Astrocyte (in vitro differentiated cells and primary cell): Measurements from ENCODE around the gene C4orf54. TPM values are rescaled to one million over a fixed set of nuclear protein-coding genes. Genes with fewer than 3 reads are reported as not detected.

ENCODE experiments used
- DNase-seq: peaks from one replicate; pipeline ENCODE4 v3.0.0-alpha.2; 2010; ENCODE audit warnings: low read depth
- FAIRE-seq: peaks from 2 replicates; lab custom pipeline; 2011; peaks lifted over from hg19 to GRCh38; lab: Jason Lieb, UNC
- H2AFZ ChIP-seq: 2 replicates; pipeline ENCODE4 v1.6.0; 2012; ENCODE audit warnings: low read depth, low read length, inconsistent platforms
- H3K27ac ChIP-seq: 2 replicates; pipeline ENCODE4 v1.5.1; 2011; ENCODE audit warnings: low read depth, low read length, inconsistent platforms
- H3K27me3 ChIP-seq: 2 replicates; pipeline ENCODE4 v1.6.0; 2011; ENCODE audit warnings: low read length, inconsistent platforms; ENCODE audit not compliant: insufficient read depth
- H3K36me3 ChIP-seq: 2 replicates; pipeline ENCODE4 v1.5.1; 2011; ENCODE audit warnings: low read length, inconsistent platforms; ENCODE audit not compliant: insufficient read depth
- H3K4me1 ChIP-seq: 2 replicates; pipeline ENCODE4 v1.5.1; 2011; ENCODE audit warnings: low read length, inconsistent platforms; ENCODE audit not compliant: insufficient read depth
- H3K4me2 ChIP-seq: 2 replicates; pipeline ENCODE4 v1.6.0; 2012; ENCODE audit warnings: low read length, inconsistent platforms
- H3K4me3 ChIP-seq: 2 replicates; pipeline ENCODE4 v1.5.1; 2011; ENCODE audit warnings: low read depth, mild to moderate bottlenecking, low read length, inconsistent platforms; ENCODE audit not compliant: insufficient read depth
- H3K79me2 ChIP-seq: 2 replicates; pipeline ENCODE4 v1.6.0; 2012; ENCODE audit warnings: mild to moderate bottlenecking, low read length, inconsistent platforms; ENCODE audit not compliant: insufficient read depth
- H3K9ac ChIP-seq: 2 replicates; pipeline ENCODE4 v1.6.0; 2012; ENCODE audit warnings: mild to moderate bottlenecking, low read length, inconsistent platforms
- H3K9me3 ChIP-seq: 2 replicates; pipeline ENCODE4 v1.5.1; 2012; ENCODE audit warnings: low read depth, mild to moderate bottlenecking, low read length, inconsistent platforms; ENCODE audit not compliant: insufficient read depth
- H4K20me1 ChIP-seq: 2 replicates; pipeline ENCODE4 v1.6.0; 2012; ENCODE audit warnings: low read length, inconsistent platforms; ENCODE audit not compliant: insufficient read depth
- H3K27ac Mint-ChIP-seq: one replicate; pipeline ENCODE4 v1.8.0; 2021; ENCODE audit warnings: mild to moderate bottlenecking, mixed read lengths; ENCODE audit not compliant: unreplicated experiment
- H3K27me3 Mint-ChIP-seq: one replicate; pipeline ENCODE4 v1.8.0; 2021; ENCODE audit warnings: low read depth, mixed read lengths; ENCODE audit not compliant: unreplicated experiment
- H3K36me3 Mint-ChIP-seq: one replicate; pipeline ENCODE4 v1.8.0; 2021; ENCODE audit warnings: low read depth, mixed read lengths; ENCODE audit not compliant: unreplicated experiment
- H3K4me1 Mint-ChIP-seq: one replicate; pipeline ENCODE4 v1.8.0; 2021; ENCODE audit warnings: low read depth, mixed read lengths; ENCODE audit not compliant: unreplicated experiment
- H3K4me3 Mint-ChIP-seq: one replicate; pipeline ENCODE4 v1.8.0; 2021; ENCODE audit warnings: mild to moderate bottlenecking, moderate library complexity, mixed read lengths; ENCODE audit not compliant: unreplicated experiment
- H3K9me3 Mint-ChIP-seq: one replicate; pipeline ENCODE4 v1.8.0; 2021; ENCODE audit warnings: mild to moderate bottlenecking, mixed read lengths; ENCODE audit not compliant: unreplicated experiment
- CTCF ChIP-seq: IDR thresholded peaks from 2 replicates; pipeline ENCODE4 v1.5.1; 2011; ENCODE audit warnings: low read depth, mild to moderate bottlenecking, inconsistent platforms, low read length, moderate library complexity; ENCODE audit not compliant: insufficient read depth
- EZH2 ChIP-seq: IDR thresholded peaks from 2 replicates; pipeline ENCODE4 v1.6.1; 2012; ENCODE audit warnings: mild to moderate bottlenecking, low read length, inconsistent platforms; ENCODE audit not compliant: insufficient read depth
- total RNA-seq: library from RNA; stranded (reverse); gene quantifications from 2 replicates; pipeline ENCODE4 v1.2.1, GENCODE V29; 2021

Gene C4orf54
- total RNA-seq, 1 donor from 2014 or later, result not detected

- Histone ChIP-seq H3K9me3 (peaks cover 2% of the 10 kb centered on the region), H3K79me2 (no peaks in the 10 kb centered on the region), H4K20me1 (no peaks in the 10 kb centered on the region), H3K4me3 (no peak overlapping the region), H3K9ac (no peak overlapping the region), H3K36me3 (no peaks in the 10 kb centered on the region), H3K4me1 (no peaks in the 10 kb centered on the region), H3K27me3 (no peaks in the 10 kb centered on the region), H2AFZ (no peak overlapping the region), H3K4me2 (no peak overlapping the region), H3K27ac (no peak overlapping the region)
- TF ChIP-seq CTCF (no peak), EZH2 (no peak)
- FAIRE-seq (no peak), DNase-seq (no peak)
- no peaks in the 10 kb centered on the region for H3K4me1 Mint-ChIP-seq
- H3K4me3 Mint-ChIP-seq, result no peak overlapping the region
- H3K27ac Mint-ChIP-seq, result no peak overlapping the region
- H3K9me3 Mint-ChIP-seq, result no peaks in the 10 kb centered on the region
- no peaks in the 10 kb centered on the region for H3K36me3 Mint-ChIP-seq
- no peaks in the 10 kb centered on the region for H3K27me3 Mint-ChIP-seq
Observed at GRCh38 chr4:99665983-99666382, 8.4 kb upstream of the C4orf54 start.

GRCh38 chr4:99664716-99665115 is 7.1 kb upstream of the C4orf54 start:
- Histone ChIP-seq H2AFZ (no peak overlapping the region), H3K4me2 (no peak overlapping the region)
- no peaks in the 10 kb centered on the region for H3K9me3 Mint-ChIP-seq

More at GRCh38 chr4:99664716-99665115, 7.1 kb upstream of the C4orf54 start:
- Mint-ChIP-seq H3K4me3 (no peak overlapping the region), H3K36me3 (no peaks in the 10 kb centered on the region), H3K4me1 (no peaks in the 10 kb centered on the region), H3K27me3 (no peaks in the 10 kb centered on the region), H3K27ac (no peak overlapping the region)
- Histone ChIP-seq H3K4me3 (no peak overlapping the region), H3K9ac (no peak overlapping the region), H3K27me3 (no peaks in the 10 kb centered on the region), H3K27ac (no peak overlapping the region), H4K20me1 (no peaks in the 10 kb centered on the region), H3K79me2 (no peaks in the 10 kb centered on the region), H3K36me3 (no peaks in the 10 kb centered on the region), H3K4me1 (no peaks in the 10 kb centered on the region), H3K9me3 (no peaks in the 10 kb centered on the region)
- DNase-seq (no peak), FAIRE-seq (no peak)
- TF ChIP-seq EZH2, result no peak
- no peak for TF ChIP-seq CTCF
